ENCODE measurements around the gene GAB2.

GRCh38 chr11:78284260-78284659, 133.4 kb downstream of the GAB2 start:
- TF ChIP-seq CTCF (IDR thresholded peaks at IDR 0.05) (no peak), EP300 (IDR thresholded peaks at IDR 0.05) (no peak), POLR2A (IDR thresholded peaks at IDR 0.05) (no peak)

Data from tibial nerve (tissue), 4 donors.